Astrocyte (in vitro differentiated cells and primary cell): Measurements from ENCODE around the gene SAMD5.

Experiments used
- CTCF ChIP-seq: IDR thresholded peaks from 2 replicates; pipeline ENCODE4 v1.5.1; 2011; ENCODE audit warnings: low read depth, mild to moderate bottlenecking, inconsistent platforms, low read length, moderate library complexity; ENCODE audit not compliant: insufficient read depth
- EZH2 ChIP-seq: IDR thresholded peaks from 2 replicates; pipeline ENCODE4 v1.6.1; 2012; ENCODE audit warnings: mild to moderate bottlenecking, low read length, inconsistent platforms; ENCODE audit not compliant: insufficient read depth

DNA sequence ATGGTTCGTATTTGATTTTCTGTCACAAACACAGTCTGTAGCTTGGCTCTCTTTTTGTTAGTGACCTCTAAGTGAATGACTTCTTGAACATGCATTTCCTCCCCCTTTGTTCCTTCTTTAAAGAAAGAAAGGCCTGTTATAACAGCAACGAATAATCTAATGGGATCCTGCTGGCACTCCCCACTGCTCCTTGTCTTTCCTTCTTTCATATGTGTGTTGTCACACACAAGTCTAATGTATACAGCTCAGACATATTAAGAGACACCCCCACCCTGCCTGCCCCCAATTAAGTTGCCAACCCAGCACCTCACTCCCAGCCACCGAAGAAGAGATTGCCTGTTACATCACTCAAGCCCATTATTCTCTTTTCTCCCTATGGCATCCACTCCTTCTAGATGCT, 4.9 kb upstream of the SAMD5 start:
- TF ChIP-seq CTCF: no peak
- TF ChIP-seq EZH2: no peak
